NCI-H1417 (cell line): Measurements from ENCODE around the gene RPP14.

Experiments
- DNase-seq, 3 experiments: peaks; one replicate each; lab custom pipeline; 2025; lab: John Stamatoyannopoulos, UW

Gene RPP14

GRCh38 chr3:58356054-58356453 lies 50.0 kb downstream of the RPP14 start:
- DNase-seq = no peak

DNA sequence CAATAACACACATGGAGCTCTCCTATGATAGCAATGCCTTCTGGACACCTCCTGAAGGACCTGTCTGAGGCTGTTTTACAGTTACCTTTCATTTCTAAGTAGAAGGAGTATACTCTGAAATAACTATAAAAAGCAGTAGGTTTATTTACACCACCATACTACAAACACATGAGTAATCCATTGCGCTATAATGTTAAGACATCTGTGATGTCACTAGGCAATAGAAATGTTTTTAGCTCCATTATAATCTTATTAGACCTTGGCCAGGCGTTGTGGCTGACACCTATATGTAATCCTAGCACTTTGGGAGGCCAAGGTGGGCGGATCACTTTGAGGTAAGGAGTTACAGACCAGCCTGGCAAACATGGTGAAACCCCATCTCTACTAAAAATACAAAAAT lies 51.4 kb downstream of the RPP14 start:
- DNase-seq = no peak

DNA sequence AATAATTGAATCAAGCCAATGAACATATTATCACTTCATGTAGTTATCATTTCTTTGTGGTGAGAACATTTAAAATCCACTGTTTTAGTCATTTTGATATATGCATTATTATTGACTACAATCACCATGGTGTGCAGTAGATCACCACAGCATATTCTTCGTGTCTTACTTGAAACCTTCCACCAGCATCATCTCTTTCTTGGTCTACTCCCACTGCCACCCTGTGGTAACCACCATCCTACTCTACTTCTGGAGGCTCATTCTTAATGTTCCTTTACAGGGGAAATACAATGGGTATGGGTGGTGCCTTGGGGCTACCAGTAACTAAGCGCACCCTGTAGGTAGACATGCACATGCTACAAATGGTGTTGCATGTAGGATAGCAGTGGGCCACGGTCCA lies 52.0 kb downstream of the RPP14 start:
- DNase-seq = no peak

DNA sequence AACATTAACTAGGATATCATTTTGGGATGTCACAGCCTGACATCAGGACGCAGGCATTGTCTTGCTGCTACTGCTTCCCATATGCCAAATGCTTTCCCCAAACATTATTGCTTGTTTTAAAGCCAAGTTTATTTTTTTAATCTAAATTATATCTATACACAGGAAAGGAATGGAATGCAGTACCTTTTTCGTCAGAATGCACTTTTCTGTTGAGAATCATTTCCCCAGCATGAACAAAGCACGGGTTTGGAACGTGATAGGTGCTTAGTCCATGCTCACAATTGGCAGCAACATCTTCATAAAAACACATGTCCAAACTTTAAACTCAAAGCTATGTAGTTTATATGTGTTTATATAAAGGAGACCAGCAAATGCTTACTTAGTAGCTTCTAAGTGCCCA lies 52.8 kb downstream of the RPP14 start:
- no peak for DNase-seq

GRCh38 chr3:58359621-58360020 lies 53.6 kb downstream of the RPP14 start:
- no peak for DNase-seq

DNA sequence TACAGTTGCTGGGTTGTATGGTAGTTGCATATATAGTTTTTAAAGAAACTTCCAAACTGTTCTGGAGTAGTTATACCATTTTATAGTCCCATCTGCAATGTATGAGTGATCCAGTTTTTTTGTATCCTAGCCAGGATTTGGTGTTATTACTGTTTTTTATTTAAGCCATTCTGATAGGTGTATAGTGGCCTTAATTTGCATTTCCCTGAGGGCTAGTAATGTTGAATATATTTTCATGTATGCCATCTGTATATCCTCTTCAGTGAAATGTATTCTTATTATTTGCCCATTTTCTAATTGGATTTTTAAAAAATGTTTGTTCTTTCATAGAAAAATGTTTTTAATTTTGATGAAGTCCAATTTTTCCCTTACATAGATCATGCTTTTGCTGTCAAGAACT lies 55.8 kb downstream of the RPP14 start:
- no peak for DNase-seq

DNA sequence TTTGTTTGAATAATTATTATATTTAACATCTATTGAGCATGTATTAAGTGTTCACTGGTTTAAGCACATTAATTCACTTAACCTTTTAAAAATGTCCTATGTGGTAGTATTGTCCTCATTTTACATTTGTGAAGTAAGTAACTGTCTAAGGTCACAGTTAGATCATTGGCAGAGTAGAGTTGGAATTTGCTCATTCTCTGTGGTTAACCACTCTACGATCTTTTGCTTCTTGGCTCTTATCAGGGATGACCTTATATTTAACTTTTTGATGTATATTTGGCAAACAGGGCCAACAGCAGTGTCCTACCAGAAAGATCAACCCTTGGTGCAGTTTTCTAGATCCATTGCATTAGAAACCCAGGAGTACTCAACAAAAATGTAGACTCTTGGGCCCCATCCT lies 60.7 kb downstream of the RPP14 start:
- no peak for DNase-seq

GRCh38 chr3:58369038-58369437 lies 63.0 kb downstream of the RPP14 start:
- DNase-seq = no peak
